Neural cell (in vitro differentiated cells): Measurements from ENCODE around the gene SMAD9. TPM values are rescaled to one million over a fixed set of nuclear protein-coding genes. Genes with fewer than 3 reads are reported as not detected.

ENCODE experiments used
- H2AFZ ChIP-seq: fragments of 200-600, 300-800 bp; sonication (generic), shearing (Covaris generic); 2 replicates; pipeline ENCODE4 v1.6.0; 2014; ENCODE audit warnings: low read depth, mild to moderate bottlenecking, antibody characterized with exemption, low read length, moderate library complexity
- H3F3A ChIP-seq: fragments of 200-600 bp; shearing (Covaris generic); 2 replicates; pipeline ENCODE4 v1.6.1; 2016; ENCODE audit warnings: mild to moderate bottlenecking, moderate library complexity, mixed read lengths, antibody characterized with exemption, low read length; ENCODE audit not compliant: insufficient read depth, poor library complexity, severe bottlenecking
- H3K27ac ChIP-seq: fragments of 200-600, 300-800 bp; sonication (generic), shearing (Covaris generic); 2 replicates; pipeline ENCODE4 v1.5.1; 2014; ENCODE audit warnings: mild to moderate bottlenecking, low read length, moderate library complexity
- H3K27me3 ChIP-seq: fragments of 300-800, 200-600 bp; sonication (generic), shearing (Covaris generic); 2 replicates; pipeline ENCODE4 v1.6.0; 2014; ENCODE audit warnings: mild to moderate bottlenecking, low read depth, low read length, moderate library complexity; ENCODE audit not compliant: insufficient read depth
- H3K36me3 ChIP-seq: fragments of 300-800, 200-600 bp; sonication (generic), shearing (Covaris generic); 2 replicates; pipeline ENCODE4 v1.5.1; 2014; ENCODE audit warnings: mild to moderate bottlenecking, antibody characterized with exemption, low read length, moderate library complexity; ENCODE audit not compliant: insufficient read depth
- H3K4me2 ChIP-seq: fragments of 300-800, 200-600 bp; sonication (generic), shearing (Covaris generic); 2 replicates; pipeline ENCODE4 v1.6.0; 2014; ENCODE audit warnings: mild to moderate bottlenecking, low read length
- H3K4me3 ChIP-seq: fragments of 300-800, 200-600 bp; sonication (generic), shearing (Covaris generic); 2 replicates; pipeline ENCODE4 v1.5.1; 2014; ENCODE audit warnings: mild to moderate bottlenecking, low read length, moderate library complexity
- H3K79me2 ChIP-seq: fragments of 200-600 bp; shearing (Covaris generic); replicated peaks from 2 replicates; pipeline ENCODE4 v1.6.0; 2014; ENCODE audit warnings: mild to moderate bottlenecking, low read length, moderate library complexity; ENCODE audit not compliant: insufficient read depth
- H3K9ac ChIP-seq: fragments of 300-800, 200-600 bp; sonication (generic), shearing (Covaris generic); 2 replicates; pipeline ENCODE4 v1.6.1; 2016; ENCODE audit warnings: mild to moderate bottlenecking, low read length, mixed read lengths
- H3K9me2 ChIP-seq: fragments of 200-600 bp; shearing (Covaris generic); 2 replicates; pipeline ENCODE4 v1.6.1; 2016; ENCODE audit warnings: mild to moderate bottlenecking, low read length, mixed read lengths; ENCODE audit not compliant: insufficient read depth
- H3K9me3 ChIP-seq: fragments of 200-600, 300-800 bp; sonication (generic), shearing (Covaris generic); 2 replicates; pipeline ENCODE4 v1.6.1; 2016; ENCODE audit warnings: mild to moderate bottlenecking, mixed run types, low read length, moderate library complexity, mixed read lengths
- H4K20me1 ChIP-seq: fragments of 200-600 bp; shearing (Covaris generic); 2 replicates; pipeline ENCODE4 v1.6.1; 2016; ENCODE audit warnings: mild to moderate bottlenecking, mixed run types; ENCODE audit not compliant: insufficient read depth
- CTCF ChIP-seq: fragments of 450-650 bp; IDR thresholded peaks from 2 replicates; pipeline ENCODE4 v1.5.1; 2014; ENCODE audit warnings: antibody characterized with exemption, mild to moderate bottlenecking, moderate library complexity; ENCODE audit not compliant: poor library complexity, severe bottlenecking
- EP300 ChIP-seq: fragments of 450-650 bp; conservative IDR thresholded peaks from 2 replicates; pipeline ENCODE4 v1.6.1; 2014; ENCODE audit warnings: antibody characterized with exemption, mild to moderate bottlenecking, moderate library complexity; ENCODE audit not compliant: poor library complexity, severe bottlenecking
- EZH2 ChIP-seq: fragments of 200-600, 300-800 bp; shearing (Covaris generic), sonication (generic); IDR thresholded peaks from 2 replicates; pipeline ENCODE4 v1.6.1; 2014; ENCODE audit warnings: antibody characterized with exemption, low read length, borderline replicate concordance, mild to moderate bottlenecking; ENCODE audit not compliant: insufficient read depth, poor library complexity, severe bottlenecking
- MXI1 ChIP-seq: fragments of 450-650 bp; conservative IDR thresholded peaks from 2 replicates; pipeline ENCODE4 v1.6.1; 2014; ENCODE audit warnings: antibody characterized with exemption, mild to moderate bottlenecking; ENCODE audit not compliant: poor library complexity, severe bottlenecking
- POLR2AphosphoS5 ChIP-seq: IDR thresholded peaks from 2 replicates; pipeline ENCODE4 v1.6.1; 2012
- RAD21 ChIP-seq: fragments of 450-650 bp; conservative IDR thresholded peaks from 2 replicates; pipeline ENCODE4 v1.6.1; 2014; ENCODE audit warnings: antibody characterized with exemption, mild to moderate bottlenecking, moderate library complexity
- REST ChIP-seq: IDR thresholded peaks from 2 replicates; pipeline ENCODE4 v1.6.1; 2012; ENCODE audit warnings: borderline replicate concordance
- SMC3 ChIP-seq: fragments of 450-650 bp; conservative IDR thresholded peaks from 2 replicates; pipeline ENCODE4 v1.6.1; 2014; ENCODE audit warnings: antibody characterized with exemption, mild to moderate bottlenecking, moderate library complexity; ENCODE audit not compliant: poor library complexity
- TAF1 ChIP-seq: IDR thresholded peaks from 2 replicates; pipeline ENCODE4 v1.6.1; 2012; ENCODE audit warnings: low read depth
- polyA plus RNA-seq: library from polyadenylated mRNA; depleted of rRNA; stranded (reverse); fragments of >200 nt; gene quantifications from 2 replicates; pipeline ENCODE4 v1.2.3, GENCODE V29; 2014

The SMAD9 gene
- polyA plus RNA-seq, 1 donor from 2014 or later = 2.5 TPM

GRCh38 chr13:36913463-36913862, 6.6 kb downstream of the SMAD9 start:
- H3K4me2 ChIP-seq = no peak overlapping the region

GRCh38 chr13:36912973-36913372, 7.1 kb downstream of the SMAD9 start:
- Histone ChIP-seq H3K79me2 (no peaks in the 10 kb centered on the region), H3K27me3 (no peaks in the 10 kb centered on the region), H4K20me1 (no peaks in the 10 kb centered on the region), H3K9me3 (no peaks in the 10 kb centered on the region), H3K9me2 (no peaks in the 10 kb centered on the region), H3K9ac (no peak overlapping the region), H2AFZ (no peak overlapping the region), H3K4me3 (no peak overlapping the region), H3K4me2 (no peak overlapping the region), H3K36me3 (no peaks in the 10 kb centered on the region), H3K27ac (no peak overlapping the region), H3F3A (no peaks in the 10 kb centered on the region)
- no peak for TF ChIP-seq CTCF
- no peak for TF ChIP-seq REST
- no peak for TF ChIP-seq SMC3
- no peak for TF ChIP-seq RAD21
- TF ChIP-seq TAF1 = no peak
- TF ChIP-seq EP300 = no peak
- no peak for TF ChIP-seq EZH2
- TF ChIP-seq MXI1 = no peak
- TF ChIP-seq POLR2AphosphoS5 = no peak

More at GRCh38 chr13:36913463-36913862, 6.6 kb downstream of the SMAD9 start:
- H3K36me3 ChIP-seq = no peaks in the 10 kb centered on the region
- H3K9me3 ChIP-seq = no peaks in the 10 kb centered on the region
- H3K9me2 ChIP-seq = no peaks in the 10 kb centered on the region
- no peaks in the 10 kb centered on the region for H4K20me1 ChIP-seq
- no peaks in the 10 kb centered on the region for H3K79me2 ChIP-seq
- TF ChIP-seq POLR2AphosphoS5 = no peak
- TF ChIP-seq RAD21 = no peak
- no peak for TF ChIP-seq EP300
- no peak for TF ChIP-seq EZH2
- no peak for TF ChIP-seq TAF1
- TF ChIP-seq REST = no peak
- no peak overlapping the region for H3K9ac ChIP-seq
- no peaks in the 10 kb centered on the region for H3F3A ChIP-seq
- no peak overlapping the region for H3K27ac ChIP-seq
- no peak overlapping the region for H3K4me3 ChIP-seq
- no peak overlapping the region for H2AFZ ChIP-seq
- H3K27me3 ChIP-seq = peaks cover 2% of the 10 kb centered on the region
